Measurements from ENCODE around the gene PPP4R4.
"Not testable (repeated sequence)": the region's sequence is repeated elsewhere in the genome, so short reads cannot be mapped to it uniquely, and the experiment has no call there.

Gene PPP4R4

DNA sequence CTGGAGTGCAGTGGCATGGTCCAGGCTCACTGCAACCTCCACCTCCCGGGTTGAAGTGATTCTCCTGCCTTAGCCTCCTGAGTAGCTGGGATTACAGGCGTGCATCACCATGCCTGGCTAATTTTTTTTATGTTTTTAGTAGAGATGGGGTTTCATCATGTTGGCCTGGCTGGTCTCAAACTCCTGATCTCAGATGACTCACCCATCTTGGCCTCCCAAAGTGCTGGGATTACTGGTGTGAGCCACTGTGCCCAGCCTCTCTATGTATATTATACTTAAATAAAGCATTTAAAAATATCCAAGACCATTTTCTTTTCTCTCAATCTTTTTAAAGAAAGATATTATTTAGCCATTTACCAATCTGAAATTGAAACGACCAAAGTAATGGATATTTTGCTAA is 90.1 kb downstream of the PPP4R4 start:
- H3K9me3 ChIP-seq (ENCODE audit: control extremely low read depth in 1 of 5, control insufficient read depth in 4 of 5, insufficient read depth in 2 of 5, low read depth in 1 of 5, low read length in 4 of 5); H3K36me3 ChIP-seq (ENCODE audit: control insufficient read depth in 4 of 4, insufficient read depth in 4 of 4, low read length in 3 of 4); DNase-seq; H3K4me3 ChIP-seq (ENCODE audit: control insufficient read depth in 1 of 7, extremely low read depth in 1 of 7, insufficient read depth in 4 of 7, low read depth in 2 of 7, low read length in 6 of 7); POLR2A ChIA-PET; CTCF ChIA-PET; H3K4me1 ChIP-seq (ENCODE audit: control extremely low read depth in 1 of 4, control insufficient read depth in 4 of 4, insufficient read depth in 4 of 4, low read length in 3 of 4); H3K27ac ChIP-seq (ENCODE audit: insufficient read depth in 1 of 2, low read depth in 1 of 2, low read length in 2 of 2, poor library complexity in 1 of 2, severe bottlenecking in 2 of 2); H3K27me3 ChIP-seq (replicated peaks in 2 of 5; ENCODE audit: control insufficient read depth in 4 of 5, insufficient read depth in 5 of 5, low read length in 4 of 5): not testable (repeated sequence)
- WGBS (ENCODE audit: insufficient coverage): 100% methylated on average over 1 of the region's 3 CpGs

DNA sequence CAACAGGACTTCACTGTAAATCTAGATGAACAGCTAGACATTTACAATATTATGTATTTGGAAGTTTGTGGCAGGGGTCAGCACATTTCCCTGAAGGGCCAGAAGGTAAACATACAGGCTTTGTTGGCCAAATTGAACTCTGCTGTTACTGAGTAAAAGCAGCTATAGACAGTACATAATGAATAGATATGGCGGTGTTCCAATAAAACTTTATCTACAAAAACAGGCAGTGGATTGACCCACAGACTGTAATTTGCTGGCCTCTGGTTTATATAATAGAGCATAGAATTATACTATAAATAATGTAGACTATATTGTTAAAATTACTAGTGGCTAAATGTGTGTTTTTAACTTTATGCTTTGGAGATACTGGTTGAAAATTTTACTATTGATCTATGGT is 93.2 kb downstream of the PPP4R4 start:
- no peaks in the 10 kb centered on the region for H3K4me1 ChIP-seq (ENCODE audit: control extremely low read depth in 1 of 4, control insufficient read depth in 4 of 4, insufficient read depth in 4 of 4, low read length in 3 of 4)
- WGBS (ENCODE audit: insufficient coverage): no CpG with 5 or more reads among the region's 1 CpG
- no peak for DNase-seq
- no peak overlapping the region for H3K27ac ChIP-seq (ENCODE audit: insufficient read depth in 1 of 2, low read depth in 1 of 2, low read length in 2 of 2, poor library complexity in 1 of 2, severe bottlenecking in 2 of 2)
- no peaks in the 10 kb centered on the region for H3K36me3 ChIP-seq (ENCODE audit: control insufficient read depth in 4 of 4, insufficient read depth in 4 of 4, low read length in 3 of 4)
- CTCF ChIA-PET: no interaction called here
- H3K4me3 ChIP-seq (ENCODE audit: control insufficient read depth in 1 of 7, extremely low read depth in 1 of 7, insufficient read depth in 4 of 7, low read depth in 2 of 7, low read length in 6 of 7): no peak overlapping the region
- POLR2A ChIA-PET: no interaction called here
- no peaks in the 10 kb centered on the region for H3K27me3 ChIP-seq (replicated peaks in 2 of 5; ENCODE audit: control insufficient read depth in 4 of 5, insufficient read depth in 5 of 5, low read length in 4 of 5)
- H3K9me3 ChIP-seq (ENCODE audit: control extremely low read depth in 1 of 5, control insufficient read depth in 4 of 5, insufficient read depth in 2 of 5, low read depth in 1 of 5, low read length in 4 of 5): peaks cover 0 to 4% (median 0%) of the 10 kb centered on the region in 5 experiments

DNA sequence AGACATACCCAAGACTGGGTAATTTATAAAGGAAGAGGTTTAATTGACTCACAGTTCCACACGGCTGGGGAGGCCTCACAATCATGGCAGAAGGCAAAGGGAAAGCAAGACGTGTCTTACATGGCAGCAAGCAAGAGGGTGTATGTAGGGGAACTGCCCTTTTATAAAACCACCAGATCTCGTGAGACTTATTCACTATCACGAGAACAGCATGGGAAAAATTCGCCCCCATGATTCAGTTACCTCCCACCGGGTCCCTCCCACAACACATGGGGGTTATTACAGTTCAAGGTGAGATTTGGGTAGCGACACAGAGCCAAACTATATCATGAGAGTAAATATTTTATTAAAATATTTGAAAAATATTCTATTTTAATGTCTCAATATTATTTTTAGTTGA is 94.5 kb downstream of the PPP4R4 start:
- H3K27ac ChIP-seq (ENCODE audit: insufficient read depth in 1 of 2, low read depth in 1 of 2, low read length in 2 of 2, poor library complexity in 1 of 2, severe bottlenecking in 2 of 2); POLR2A ChIA-PET; DNase-seq; H3K27me3 ChIP-seq (replicated peaks in 2 of 5; ENCODE audit: control insufficient read depth in 4 of 5, insufficient read depth in 5 of 5, low read length in 4 of 5); H3K4me1 ChIP-seq (ENCODE audit: control extremely low read depth in 1 of 4, control insufficient read depth in 4 of 4, insufficient read depth in 4 of 4, low read length in 3 of 4); H3K4me3 ChIP-seq (ENCODE audit: control insufficient read depth in 1 of 7, extremely low read depth in 1 of 7, insufficient read depth in 4 of 7, low read depth in 2 of 7, low read length in 6 of 7); H3K9me3 ChIP-seq (ENCODE audit: control extremely low read depth in 1 of 5, control insufficient read depth in 4 of 5, insufficient read depth in 2 of 5, low read depth in 1 of 5, low read length in 4 of 5); CTCF ChIA-PET; H3K36me3 ChIP-seq (ENCODE audit: control insufficient read depth in 4 of 4, insufficient read depth in 4 of 4, low read length in 3 of 4): not testable (repeated sequence)
- WGBS (ENCODE audit: insufficient coverage): 94% methylated on average over 3 of the region's 7 CpGs

DNA sequence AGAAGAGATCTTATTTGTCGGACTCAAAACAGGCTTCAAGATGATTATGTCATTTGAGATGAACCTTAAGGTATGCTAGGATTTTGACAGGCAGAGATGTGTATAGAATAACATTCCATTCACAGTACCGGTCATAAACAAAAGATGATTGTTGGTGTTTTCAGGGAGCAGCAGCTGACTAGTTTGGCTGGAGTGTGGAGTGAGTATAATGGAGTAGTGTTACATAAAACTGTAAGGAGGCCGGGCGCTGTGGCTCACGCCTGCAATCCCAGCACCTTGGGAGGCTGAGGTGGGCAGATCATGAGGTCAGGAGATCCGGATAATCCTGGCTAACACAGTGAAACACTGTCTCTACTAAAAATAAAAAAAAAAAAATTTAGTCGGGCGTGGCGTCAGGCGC is 95.0 kb downstream of the PPP4R4 start:
- H3K27ac ChIP-seq (ENCODE audit: insufficient read depth in 1 of 2, low read depth in 1 of 2, low read length in 2 of 2, poor library complexity in 1 of 2, severe bottlenecking in 2 of 2): no peak overlapping the region
- CTCF ChIA-PET: no interaction called here

DNA sequence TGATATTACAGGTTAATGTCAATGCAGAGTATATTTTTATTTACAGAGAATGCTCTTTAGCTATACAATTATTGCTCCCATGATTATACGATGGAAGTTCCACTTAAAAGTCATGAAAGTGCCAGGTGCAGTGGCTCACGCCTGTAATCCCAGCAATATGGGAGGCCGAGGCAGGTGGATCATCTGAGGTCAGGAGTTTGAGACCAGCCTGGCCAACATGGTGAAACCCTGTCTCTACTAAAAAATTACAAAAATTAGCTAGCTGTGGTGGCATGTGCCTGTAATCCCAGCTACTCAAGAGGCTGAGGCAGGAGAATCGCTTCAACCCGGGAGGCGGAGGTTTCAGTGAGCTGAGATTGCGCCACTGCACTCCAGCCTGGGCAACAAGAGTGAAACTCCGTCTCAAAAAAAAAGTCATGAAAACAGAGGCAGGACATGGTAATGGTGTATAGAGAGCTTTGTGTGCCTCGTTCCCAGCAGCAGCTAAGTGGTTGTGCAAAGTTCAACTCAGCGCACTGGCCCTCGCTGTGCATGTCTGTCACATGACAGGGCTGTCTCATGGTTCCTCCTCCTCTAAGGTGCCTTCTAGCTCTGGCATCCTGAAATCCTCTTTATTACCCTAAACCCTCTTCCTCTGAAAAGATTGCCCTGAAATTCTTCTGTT is 102.9 kb downstream of the PPP4R4 start:
- DNase-seq; H3K9me3 ChIP-seq (ENCODE audit: control extremely low read depth in 1 of 5, control insufficient read depth in 4 of 5, insufficient read depth in 2 of 5, low read depth in 1 of 5, low read length in 4 of 5); H3K36me3 ChIP-seq (ENCODE audit: control insufficient read depth in 4 of 4, insufficient read depth in 4 of 4, low read length in 3 of 4); POLR2A ChIA-PET; H3K27ac ChIP-seq (ENCODE audit: insufficient read depth in 1 of 2, low read depth in 1 of 2, low read length in 2 of 2, poor library complexity in 1 of 2, severe bottlenecking in 2 of 2); CTCF ChIA-PET; H3K4me1 ChIP-seq (ENCODE audit: control extremely low read depth in 1 of 4, control insufficient read depth in 4 of 4, insufficient read depth in 4 of 4, low read length in 3 of 4); H3K27me3 ChIP-seq (replicated peaks in 2 of 5; ENCODE audit: control insufficient read depth in 4 of 5, insufficient read depth in 5 of 5, low read length in 4 of 5); H3K4me3 ChIP-seq (ENCODE audit: control insufficient read depth in 1 of 7, extremely low read depth in 1 of 7, insufficient read depth in 4 of 7, low read depth in 2 of 7, low read length in 6 of 7): not testable (repeated sequence)
- WGBS (ENCODE audit: insufficient coverage): 90% methylated on average over 10 of the region's 11 CpGs

More for the DNA sequence above, 95.0 kb downstream of the PPP4R4 start:
- DNase-seq: no peak
- H3K4me1 ChIP-seq (ENCODE audit: control extremely low read depth in 1 of 4, control insufficient read depth in 4 of 4, insufficient read depth in 4 of 4, low read length in 3 of 4): no peaks in the 10 kb centered on the region
- H3K4me3 ChIP-seq (ENCODE audit: control insufficient read depth in 1 of 7, extremely low read depth in 1 of 7, insufficient read depth in 4 of 7, low read depth in 2 of 7, low read length in 6 of 7): no peak overlapping the region
- no peaks in the 10 kb centered on the region for H3K9me3 ChIP-seq (ENCODE audit: control extremely low read depth in 1 of 5, control insufficient read depth in 4 of 5, insufficient read depth in 2 of 5, low read depth in 1 of 5, low read length in 4 of 5)
- WGBS (ENCODE audit: insufficient coverage): 96% methylated on average over 5 of the region's 10 CpGs
- POLR2A ChIA-PET: no interaction called here
- H3K27me3 ChIP-seq (replicated peaks in 2 of 5; ENCODE audit: control insufficient read depth in 4 of 5, insufficient read depth in 5 of 5, low read length in 4 of 5): no peaks in the 10 kb centered on the region
- H3K36me3 ChIP-seq (ENCODE audit: control insufficient read depth in 4 of 4, insufficient read depth in 4 of 4, low read length in 3 of 4): no peaks in the 10 kb centered on the region

DNA sequence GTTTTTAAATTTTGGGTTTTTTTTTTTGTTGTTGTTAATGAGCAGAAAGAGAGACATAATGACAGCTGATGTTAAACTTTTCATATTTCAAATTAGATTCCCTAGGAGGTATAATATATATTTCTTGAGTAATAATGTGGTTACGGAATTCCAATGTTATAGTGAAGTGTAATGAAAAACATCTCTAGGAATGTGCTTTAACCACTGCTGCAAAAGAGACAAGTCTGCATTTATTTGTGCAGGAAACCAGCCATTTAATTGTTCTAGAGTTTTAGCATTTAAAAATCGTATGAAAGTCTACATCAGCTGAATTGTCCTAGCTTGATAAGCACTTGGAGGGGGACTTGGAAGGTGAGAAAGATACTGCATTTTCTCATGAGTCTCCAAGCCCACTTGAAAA is 104.6 kb downstream of the PPP4R4 start:
- 100% methylated on average over 1 of the region's 2 CpGs for WGBS (ENCODE audit: insufficient coverage)
- DNase-seq: no peak
- Histone ChIP-seq H3K27ac (ENCODE audit: insufficient read depth in 1 of 2, low read depth in 1 of 2, low read length in 2 of 2, poor library complexity in 1 of 2, severe bottlenecking in 2 of 2) (no peak overlapping the region), H3K9me3 (ENCODE audit: control extremely low read depth in 1 of 5, control insufficient read depth in 4 of 5, insufficient read depth in 2 of 5, low read depth in 1 of 5, low read length in 4 of 5) (no peaks in the 10 kb centered on the region), H3K4me3 (ENCODE audit: control insufficient read depth in 1 of 7, extremely low read depth in 1 of 7, insufficient read depth in 4 of 7, low read depth in 2 of 7, low read length in 6 of 7) (no peak overlapping the region), H3K27me3 (replicated peaks in 2 of 5; ENCODE audit: control insufficient read depth in 4 of 5, insufficient read depth in 5 of 5, low read length in 4 of 5) (peaks cover 0 to 8% (median 0%) of the 10 kb centered on the region in 5 experiments), H3K4me1 (ENCODE audit: control extremely low read depth in 1 of 4, control insufficient read depth in 4 of 4, insufficient read depth in 4 of 4, low read length in 3 of 4) (no peaks in the 10 kb centered on the region), H3K36me3 (ENCODE audit: control insufficient read depth in 4 of 4, insufficient read depth in 4 of 4, low read length in 3 of 4) (no peaks in the 10 kb centered on the region)
- CTCF ChIA-PET: no interaction called here
- POLR2A ChIA-PET: no interaction called here

DNA sequence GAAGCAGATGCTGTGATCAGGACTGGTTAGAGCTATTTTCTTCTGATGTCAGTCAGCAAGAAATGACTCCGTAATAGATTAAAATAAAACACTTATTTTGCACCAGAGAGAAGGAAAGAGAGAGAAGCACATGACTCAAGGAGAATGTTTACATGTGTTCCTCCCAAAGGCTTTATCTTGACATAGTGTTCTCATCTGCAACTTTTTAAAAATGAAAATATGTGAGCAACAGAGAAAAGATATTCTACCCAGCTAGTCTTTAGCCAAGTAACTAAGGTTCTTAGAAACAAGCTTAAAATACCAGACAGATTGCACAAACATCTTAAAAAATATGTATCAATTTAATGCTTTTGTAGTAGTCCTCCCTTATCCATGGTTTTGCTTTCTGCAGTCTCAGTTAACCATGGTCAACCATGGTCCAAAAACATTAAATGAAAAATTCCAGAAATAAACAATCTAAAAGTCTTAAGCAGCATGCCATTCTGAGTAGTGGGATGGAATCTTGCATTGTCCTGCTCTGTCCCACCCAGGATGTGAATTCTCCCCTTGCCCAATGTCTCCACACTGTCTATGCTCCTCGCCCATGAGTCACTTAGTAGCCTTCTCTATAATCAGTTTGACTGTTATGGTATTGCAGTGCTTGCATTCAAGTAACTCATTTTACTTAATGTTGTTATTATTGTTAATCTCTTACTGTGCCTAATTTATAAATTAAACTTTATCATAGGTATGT is 109.0 kb downstream of the PPP4R4 start:
- no peak for DNase-seq
- Histone ChIP-seq H3K27ac (ENCODE audit: insufficient read depth in 1 of 2, low read depth in 1 of 2, low read length in 2 of 2, poor library complexity in 1 of 2, severe bottlenecking in 2 of 2) (no peak overlapping the region), H3K4me1 (ENCODE audit: control extremely low read depth in 1 of 4, control insufficient read depth in 4 of 4, insufficient read depth in 4 of 4, low read length in 3 of 4) (peaks cover 0 to 2% (median 0%) of the 10 kb centered on the region in 4 experiments), H3K4me3 (ENCODE audit: control insufficient read depth in 1 of 7, extremely low read depth in 1 of 7, insufficient read depth in 4 of 7, low read depth in 2 of 7, low read length in 6 of 7) (no peak overlapping the region), H3K9me3 (ENCODE audit: control extremely low read depth in 1 of 5, control insufficient read depth in 4 of 5, insufficient read depth in 2 of 5, low read depth in 1 of 5, low read length in 4 of 5) (no peaks in the 10 kb centered on the region), H3K36me3 (ENCODE audit: control insufficient read depth in 4 of 4, insufficient read depth in 4 of 4, low read length in 3 of 4) (no peaks in the 10 kb centered on the region), H3K27me3 (replicated peaks in 2 of 5; ENCODE audit: control insufficient read depth in 4 of 5, insufficient read depth in 5 of 5, low read length in 4 of 5) (peaks cover 0 to 4% (median 0%) of the 10 kb centered on the region in 5 experiments)
- WGBS (ENCODE audit: insufficient coverage): no CpG with 5 or more reads among the region's 2 CpGs
- CTCF ChIA-PET: no interaction called here
- POLR2A ChIA-PET: no interaction called here

Data from common myeloid progenitor, CD34-positive (primary cell).